Osteocyte (in vitro differentiated cells): ENCODE data around the gene TSC22D2. TPM values are rescaled to one million over a fixed set of nuclear protein-coding genes. Genes with fewer than 3 reads are reported as not detected.
"Not testable (repeated sequence)": the region's sequence is repeated elsewhere in the genome, so short reads cannot be mapped to it uniquely, and the experiment has no call there.

ENCODE experiments used
- DNase-seq: peaks from one replicate; pipeline ENCODE4 v3.0.0; 2021; ENCODE audit warnings: mixed read lengths; ENCODE audit not compliant: unreplicated experiment; ENCODE audit errors: extremely low spot score
- H3K27ac Mint-ChIP-seq: one replicate; pipeline ENCODE4 v1.8.0; 2021; ENCODE audit warnings: mild to moderate bottlenecking, mixed read lengths; ENCODE audit not compliant: unreplicated experiment
- H3K27me3 Mint-ChIP-seq: one replicate; pipeline ENCODE4 v1.8.0; 2021; ENCODE audit warnings: mixed read lengths; ENCODE audit not compliant: unreplicated experiment
- H3K36me3 Mint-ChIP-seq: one replicate; pipeline ENCODE4 v1.8.0; 2021; ENCODE audit warnings: mixed read lengths; ENCODE audit not compliant: unreplicated experiment
- H3K4me1 Mint-ChIP-seq: one replicate; pipeline ENCODE4 v1.8.0; 2021; ENCODE audit warnings: mixed read lengths; ENCODE audit not compliant: unreplicated experiment
- H3K4me3 Mint-ChIP-seq: one replicate; pipeline ENCODE4 v1.8.0; 2021; ENCODE audit warnings: mild to moderate bottlenecking, moderate library complexity, mixed read lengths; ENCODE audit not compliant: unreplicated experiment
- H3K9me3 Mint-ChIP-seq: one replicate; pipeline ENCODE4 v1.8.0; 2021; ENCODE audit warnings: mixed read lengths; ENCODE audit not compliant: unreplicated experiment
- total RNA-seq: library from RNA; stranded (reverse); gene quantifications from 2 replicates; pipeline ENCODE4 v1.2.1, GENCODE V29; 2021
- TF ChIP-seq, protein P1 (sequence below): fragments of 200-600 bp; sonication (generic); IDR thresholded peaks from 2 replicates; pipeline ENCODE4 v1.5.0; 2021; ENCODE audit warnings: antibody characterized with exemption, mild to moderate bottlenecking, moderate library complexity

Gene TSC22D2
- total RNA-seq, 1 donor from 2014 or later, result 51.3 TPM

DNA sequence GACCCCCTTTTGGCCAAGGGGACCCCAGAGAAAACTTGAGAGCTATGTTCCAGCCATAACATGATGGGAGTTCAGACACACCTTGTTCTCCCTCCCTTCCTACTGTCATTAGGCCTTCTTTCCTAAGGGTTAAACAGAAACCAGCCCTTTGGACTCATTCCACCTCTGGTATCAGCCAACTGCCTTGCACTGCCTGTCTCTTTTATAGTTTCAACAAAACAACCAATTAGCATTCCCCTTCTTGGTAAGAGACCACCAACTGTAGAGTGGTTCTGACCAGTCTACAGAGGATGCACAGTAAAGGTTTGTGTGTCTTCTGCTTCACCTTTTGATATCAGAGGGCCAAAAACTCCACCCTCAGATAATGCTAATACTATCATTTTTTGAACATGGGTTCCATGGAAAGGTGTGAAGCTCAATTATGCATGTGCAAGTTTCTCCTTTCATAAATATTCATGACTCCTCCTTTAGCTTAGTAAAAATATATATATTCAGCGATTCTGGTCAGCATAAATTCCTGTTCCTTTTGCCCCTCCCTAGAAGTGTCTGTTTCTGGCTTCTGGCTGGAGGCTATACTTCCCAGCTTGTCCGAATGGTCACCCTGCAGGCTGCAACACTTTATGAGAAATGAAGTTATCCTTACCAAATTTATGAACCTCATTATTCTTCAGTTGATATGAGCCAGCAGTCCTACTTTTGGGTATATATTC lies 82.3 kb downstream of the TSC22D2 start:
- peaks cover 5% of the 10 kb centered on the region for H3K36me3 Mint-ChIP-seq
- TF ChIP-seq, protein P1, sequence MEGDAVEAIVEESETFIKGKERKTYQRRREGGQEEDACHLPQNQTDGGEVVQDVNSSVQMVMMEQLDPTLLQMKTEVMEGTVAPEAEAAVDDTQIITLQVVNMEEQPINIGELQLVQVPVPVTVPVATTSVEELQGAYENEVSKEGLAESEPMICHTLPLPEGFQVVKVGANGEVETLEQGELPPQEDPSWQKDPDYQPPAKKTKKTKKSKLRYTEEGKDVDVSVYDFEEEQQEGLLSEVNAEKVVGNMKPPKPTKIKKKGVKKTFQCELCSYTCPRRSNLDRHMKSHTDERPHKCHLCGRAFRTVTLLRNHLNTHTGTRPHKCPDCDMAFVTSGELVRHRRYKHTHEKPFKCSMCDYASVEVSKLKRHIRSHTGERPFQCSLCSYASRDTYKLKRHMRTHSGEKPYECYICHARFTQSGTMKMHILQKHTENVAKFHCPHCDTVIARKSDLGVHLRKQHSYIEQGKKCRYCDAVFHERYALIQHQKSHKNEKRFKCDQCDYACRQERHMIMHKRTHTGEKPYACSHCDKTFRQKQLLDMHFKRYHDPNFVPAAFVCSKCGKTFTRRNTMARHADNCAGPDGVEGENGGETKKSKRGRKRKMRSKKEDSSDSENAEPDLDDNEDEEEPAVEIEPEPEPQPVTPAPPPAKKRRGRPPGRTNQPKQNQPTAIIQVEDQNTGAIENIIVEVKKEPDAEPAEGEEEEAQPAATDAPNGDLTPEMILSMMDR, result no peak
- no peaks in the 10 kb centered on the region for H3K27me3 Mint-ChIP-seq
- no peak overlapping the region for H3K27ac Mint-ChIP-seq
- no peak for DNase-seq
- peaks cover 13% of the 10 kb centered on the region for H3K9me3 Mint-ChIP-seq
- no peak overlapping the region for H3K4me3 Mint-ChIP-seq
- peaks cover 7% of the 10 kb centered on the region for H3K4me1 Mint-ChIP-seq

DNA sequence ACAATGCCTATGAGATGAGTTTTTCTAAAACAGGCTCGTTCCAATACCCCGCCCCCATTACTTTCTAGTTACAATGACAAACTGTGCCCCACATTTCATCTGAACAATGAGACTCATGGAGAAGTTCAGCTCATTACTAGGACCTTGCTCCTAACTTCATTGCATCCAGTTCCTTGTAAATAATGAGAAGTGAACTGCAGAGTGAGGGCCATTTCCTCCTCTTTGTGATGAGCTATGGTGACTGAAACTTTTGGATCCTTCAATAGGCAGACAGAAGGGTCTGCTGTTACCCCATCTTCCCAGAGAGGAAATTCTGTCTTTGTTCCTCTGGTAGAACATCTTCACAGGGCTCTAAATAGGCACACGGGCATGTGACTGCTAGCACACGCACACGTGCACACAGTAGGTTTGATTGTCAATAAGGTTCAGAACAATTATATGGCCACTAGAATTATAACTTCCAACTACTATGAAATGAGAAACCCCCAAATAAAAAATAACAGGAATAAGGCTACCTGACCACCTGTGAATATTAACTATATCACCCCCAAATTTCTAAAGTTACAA lies 86.4 kb downstream of the TSC22D2 start:
- Mint-ChIP-seq H3K9me3 (no peaks in the 10 kb centered on the region), H3K36me3 (no peaks in the 10 kb centered on the region), H3K4me3 (no peak overlapping the region), H3K4me1 (peaks cover 8% of the 10 kb centered on the region), H3K27me3 (no peaks in the 10 kb centered on the region), H3K27ac (peak overlapping the region; percentile 4)
- TF ChIP-seq, protein P1, result no peak
- no peak for DNase-seq

DNA sequence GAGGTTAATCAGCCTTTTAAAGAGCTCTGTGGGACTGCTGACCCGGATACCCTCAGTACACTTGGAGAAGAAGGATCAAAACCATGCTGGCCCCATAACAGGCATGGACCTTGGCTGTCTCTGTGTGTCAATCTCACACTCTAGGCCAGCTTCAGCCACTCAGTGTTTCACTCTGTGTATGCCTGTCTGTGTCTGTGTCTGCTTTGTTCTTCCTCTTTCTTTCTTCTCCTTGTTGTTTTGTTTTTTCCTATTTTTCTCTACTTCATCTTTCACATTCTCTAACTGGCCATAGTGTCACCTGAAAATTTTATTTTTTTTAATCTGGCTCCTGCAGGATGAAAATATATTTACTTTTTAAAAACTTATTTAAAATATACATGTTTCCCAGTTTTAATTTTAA lies 87.1 kb downstream of the TSC22D2 start:
- Mint-ChIP-seq H3K4me3 (no peak overlapping the region), H3K9me3 (no peaks in the 10 kb centered on the region), H3K36me3 (no peaks in the 10 kb centered on the region), H3K27me3 (no peaks in the 10 kb centered on the region), H3K27ac (peak overlapping the region; percentile 4), H3K4me1 (peaks cover 8% of the 10 kb centered on the region)
- TF ChIP-seq, protein P1, result no peak
- DNase-seq, result no peak

DNA sequence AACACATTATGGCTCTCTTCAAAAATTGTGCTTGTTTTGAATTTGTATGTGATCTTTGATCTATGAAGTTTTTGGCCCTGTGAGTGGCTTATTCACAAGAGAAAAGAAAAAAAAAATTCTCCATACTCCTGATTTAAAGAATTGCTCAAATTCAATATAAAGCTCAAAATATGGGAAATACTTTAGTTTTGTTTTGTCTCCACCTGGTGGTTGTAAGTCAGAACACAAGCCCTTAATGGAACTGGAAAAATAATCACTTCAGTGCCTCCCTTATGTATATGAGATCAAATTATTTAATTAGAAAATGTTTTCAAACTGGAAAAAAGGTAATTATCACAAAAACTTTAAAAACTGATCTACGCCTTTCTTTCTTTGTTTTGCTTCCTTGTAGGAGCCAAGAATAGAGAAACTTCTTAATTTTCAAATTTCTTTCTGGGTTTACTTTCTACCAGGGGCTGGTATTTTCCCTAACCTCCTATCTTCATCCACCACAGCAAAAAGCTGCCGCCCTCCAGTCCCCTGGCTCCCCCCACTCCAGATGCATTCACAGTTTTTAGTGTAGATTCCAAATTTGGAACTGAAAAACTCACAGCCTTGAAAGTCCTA lies 87.6 kb downstream of the TSC22D2 start:
- no peak overlapping the region for H3K4me3 Mint-ChIP-seq
- no peaks in the 10 kb centered on the region for H3K27me3 Mint-ChIP-seq
- peaks cover 8% of the 10 kb centered on the region for H3K4me1 Mint-ChIP-seq
- H3K36me3 Mint-ChIP-seq, result no peaks in the 10 kb centered on the region
- H3K27ac Mint-ChIP-seq, result no peak overlapping the region
- TF ChIP-seq, protein P1, result peak; percentile 77
- DNase-seq, result no peak
- H3K9me3 Mint-ChIP-seq, result no peaks in the 10 kb centered on the region

DNA sequence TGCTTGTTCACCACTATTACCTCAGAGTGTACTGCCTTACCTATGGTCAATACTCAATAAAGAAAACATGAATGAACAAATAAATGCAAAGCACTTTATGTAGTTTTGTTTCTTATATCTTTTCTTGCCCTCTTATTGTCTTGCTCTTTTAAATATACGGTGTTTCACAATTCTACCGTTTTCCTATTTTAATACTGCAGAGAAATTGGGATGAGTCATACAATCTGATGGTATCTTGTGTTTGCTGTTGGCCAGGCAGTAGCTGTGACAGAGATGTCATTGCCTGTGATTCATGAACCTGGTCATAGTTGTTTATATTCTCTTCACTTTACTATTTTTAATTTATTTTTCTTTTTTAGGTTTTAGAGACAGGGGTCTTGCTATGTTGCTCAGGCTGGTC lies 89.9 kb downstream of the TSC22D2 start:
- H3K27me3 Mint-ChIP-seq, result no peaks in the 10 kb centered on the region
- no peak for DNase-seq
- no peak overlapping the region for H3K4me3 Mint-ChIP-seq
- TF ChIP-seq, protein P1, result no peak
- H3K9me3 Mint-ChIP-seq, result no peaks in the 10 kb centered on the region
- H3K36me3 Mint-ChIP-seq, result no peaks in the 10 kb centered on the region
- H3K4me1 Mint-ChIP-seq, result peaks cover 8% of the 10 kb centered on the region
- H3K27ac Mint-ChIP-seq, result no peak overlapping the region

DNA sequence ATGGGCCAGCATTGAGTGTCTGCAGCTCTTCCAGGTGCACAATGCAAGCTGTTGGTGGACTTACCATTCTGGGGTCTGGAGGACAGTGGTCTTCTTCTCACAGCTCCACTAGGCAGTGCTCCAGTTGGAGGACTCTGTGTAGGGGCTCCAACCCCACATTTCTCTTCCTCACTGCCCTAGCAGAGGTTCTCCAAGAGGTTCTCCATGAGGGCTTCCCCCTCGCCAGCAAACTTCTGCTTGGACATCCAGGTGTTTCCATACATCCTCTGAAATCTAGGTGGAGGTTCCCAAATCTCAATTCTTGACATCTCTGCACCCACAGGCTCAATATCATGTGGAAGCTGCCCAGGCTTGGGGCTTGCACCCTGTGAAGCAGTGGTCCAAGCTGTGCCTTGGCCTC lies 92.9 kb downstream of the TSC22D2 start:
- not testable (repeated sequence) for H3K4me3 Mint-ChIP-seq, H3K27ac Mint-ChIP-seq, H3K27me3 Mint-ChIP-seq, H3K36me3 Mint-ChIP-seq, H3K4me1 Mint-ChIP-seq, H3K9me3 Mint-ChIP-seq, DNase-seq
